Esophagus (tissue), 2 donors: ENCODE measurements around the gene ARL10. TPM values are rescaled to one million over a fixed set of nuclear protein-coding genes. Genes with fewer than 3 reads are reported as not detected.
A peak's percentile ranks its signal among the peaks of the same experiment; 100 is the strongest.

ENCODE experiments used
- H3K27ac ChIP-seq, 2 donors: one replicate each; pipeline ENCODE4 v1.5.1; 2013; ENCODE audit warnings: low read depth in 2 of 2, mild to moderate bottlenecking in 2 of 2, inconsistent platforms in 1 of 2, low read length in 1 of 2, moderate library complexity in 1 of 2
- H3K27me3 ChIP-seq, 2 donors: one replicate each; pipeline ENCODE4 v1.6.1; 2013; ENCODE audit warnings: low read length in 2 of 2, control low read depth in 1 of 2, mild to moderate bottlenecking in 1 of 2; ENCODE audit not compliant: insufficient read depth in 2 of 2, control insufficient read depth in 1 of 2
- H3K36me3 ChIP-seq, 2 donors: one replicate each; pipeline ENCODE4 v1.6.1; 2013; ENCODE audit warnings: low read length in 1 of 2; ENCODE audit not compliant: control insufficient read depth in 2 of 2, insufficient read depth in 2 of 2
- H3K4me1 ChIP-seq, 2 donors: one replicate each; pipeline ENCODE4 v1.6.1; 2013; ENCODE audit warnings: low read length in 1 of 2; ENCODE audit not compliant: control insufficient read depth in 2 of 2, insufficient read depth in 2 of 2
- H3K4me3 ChIP-seq, 2 donors: one replicate each; pipeline ENCODE4 v1.5.1; 2013; ENCODE audit warnings: low read length in 2 of 2, mild to moderate bottlenecking in 2 of 2, low read depth in 1 of 2, moderate library complexity in 1 of 2
- H3K9me3 ChIP-seq, 2 donors: one replicate each; pipeline ENCODE4 v1.6.1; 2013; ENCODE audit warnings: mild to moderate bottlenecking in 2 of 2, low read depth in 1 of 2, low read length in 1 of 2, moderate library complexity in 1 of 2; ENCODE audit not compliant: control insufficient read depth in 2 of 2, insufficient read depth in 1 of 2
- WGBS, 2 donors: extraction: QIAGEN DNeasy Blood & Tissue Kit; methylation state at CpG; one replicate each; pipeline ENCODE4 v1.1.7; 2013; 5-methylcytosine and 5-hydroxymethylcytosine counted together
- polyA plus RNA-seq, 2 donors: library from polyadenylated mRNA; stranded (reverse); fragments of 200-250 nt; gene quantifications; one replicate each; pipeline ENCODE4 v1.2.3, GENCODE V29; 2013
- donor health status: healthy with polysubstance abuse.
- donor health status: Bipolar disorder and iron deficiency.

ARL10 gene
- polyA plus RNA-seq, 2 donors: 2.4 to 3.8 TPM

DNA sequence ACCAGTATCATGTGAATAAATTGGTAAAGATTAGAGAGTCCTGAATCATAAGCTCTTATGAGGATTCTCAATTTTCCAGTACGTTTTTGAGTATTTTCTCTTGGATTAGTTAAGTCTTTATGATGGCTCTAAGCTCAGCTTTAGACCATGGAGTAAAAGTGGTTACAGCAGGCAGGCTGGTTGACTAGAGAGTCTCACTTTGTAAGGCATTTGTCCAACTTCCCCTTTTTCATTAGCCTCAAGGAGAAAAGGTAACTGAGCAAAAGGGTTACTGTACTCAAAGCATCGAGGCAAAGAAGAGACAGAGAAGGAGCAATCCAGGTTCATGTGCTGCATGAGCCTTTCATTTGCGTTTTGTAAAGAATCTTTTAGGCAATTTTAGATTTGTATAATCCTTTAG is 14.6 kb downstream of the ARL10 start:
- H3K27me3 ChIP-seq: no peaks in the 10 kb centered on the region
- no peak overlapping the region for H3K27ac ChIP-seq
- no peaks in the 10 kb centered on the region for H3K4me1 ChIP-seq
- WGBS, 2 donors: 80 to 84% methylated on average over 3 of the region's 3 CpGs
- H3K36me3 ChIP-seq: peaks cover 0 to 20% of the 10 kb centered on the region in 2 donors
- H3K4me3 ChIP-seq: no peak overlapping the region
- no peaks in the 10 kb centered on the region for H3K9me3 ChIP-seq

DNA sequence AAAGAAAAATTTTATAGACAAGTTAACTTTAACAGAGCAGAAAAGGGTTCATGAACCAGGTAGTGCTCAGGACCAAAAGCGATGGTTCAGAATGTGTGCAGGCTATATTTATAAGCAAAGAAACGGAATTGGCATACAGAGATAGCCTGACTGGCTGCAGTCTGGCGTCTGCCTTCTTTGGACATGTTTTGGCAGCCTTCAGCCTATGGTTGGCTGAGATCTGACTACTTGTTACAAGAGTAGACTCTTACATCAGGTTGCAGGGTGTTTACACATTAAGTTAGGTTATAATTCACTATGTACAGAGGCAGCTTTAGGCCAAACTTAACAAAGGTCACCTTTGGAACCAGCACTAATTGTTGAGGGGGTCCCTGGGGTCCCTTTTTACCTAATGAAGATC is 16.1 kb downstream of the ARL10 start:
- H3K36me3 ChIP-seq: peaks cover 4 to 28% of the 10 kb centered on the region in 2 donors
- no peak overlapping the region for H3K4me3 ChIP-seq
- no peaks in the 10 kb centered on the region for H3K4me1 ChIP-seq
- H3K9me3 ChIP-seq: no peaks in the 10 kb centered on the region
- 65 to 71% methylated on average over 3 of the region's 3 CpGs for WGBS, 2 donors
- no peaks in the 10 kb centered on the region for H3K27me3 ChIP-seq
- H3K27ac ChIP-seq: no peak overlapping the region

DNA sequence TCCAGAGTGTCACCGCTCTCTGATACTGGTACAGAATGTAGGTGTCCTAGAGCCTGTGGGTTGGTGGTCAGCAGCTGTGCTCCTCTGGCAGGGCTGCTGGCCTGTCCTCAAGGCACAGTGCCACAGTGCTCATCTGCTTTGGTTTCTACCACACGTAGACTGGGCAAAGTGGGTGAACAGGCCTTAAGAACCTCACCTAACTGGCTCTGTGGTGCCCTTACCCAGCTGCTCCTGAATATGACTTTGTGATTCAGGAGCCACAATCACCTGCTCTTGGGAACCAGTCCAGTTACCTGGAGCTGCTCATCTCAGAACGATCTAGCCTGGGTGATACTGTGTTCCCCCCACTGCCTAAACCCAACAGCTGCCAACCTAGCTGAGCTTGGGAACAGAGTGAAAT is 16.7 kb downstream of the ARL10 start:
- Histone ChIP-seq H3K9me3 (no peaks in the 10 kb centered on the region), H3K27ac (peak overlapping the region; percentile 15 to 75), H3K4me1 (peaks cover 0 to 2% of the 10 kb centered on the region in 2 donors), H3K4me3 (no peak overlapping the region), H3K36me3 (peaks cover 4 to 31% of the 10 kb centered on the region in 2 donors), H3K27me3 (no peaks in the 10 kb centered on the region)
- WGBS, 2 donors: 80 to 82% methylated on average over 3 of the region's 3 CpGs

DNA sequence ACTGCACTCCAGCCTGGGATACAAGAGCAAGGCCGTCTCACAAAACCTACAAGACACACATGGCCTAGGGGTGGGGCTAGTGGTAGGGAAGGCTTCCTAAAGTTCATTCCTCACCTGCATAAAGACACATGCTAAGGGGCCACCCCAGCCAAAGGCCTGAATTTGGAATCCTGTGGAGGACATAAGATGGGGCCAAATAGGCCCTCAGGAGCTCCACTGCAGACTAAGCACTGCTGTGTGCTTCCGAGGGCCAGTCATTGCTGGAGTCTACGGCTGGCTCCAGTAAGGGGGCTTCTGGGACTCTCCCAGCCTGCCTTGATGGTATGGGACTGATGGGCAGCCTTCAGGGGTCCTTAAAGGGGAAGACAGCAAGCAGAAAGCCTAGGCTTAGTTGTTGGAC is 17.4 kb downstream of the ARL10 start:
- Histone ChIP-seq H3K4me1 (peaks cover 0 to 2% of the 10 kb centered on the region in 2 donors), H3K27me3 (no peaks in the 10 kb centered on the region), H3K27ac (no peak overlapping the region), H3K4me3 (no peak overlapping the region), H3K9me3 (no peaks in the 10 kb centered on the region), H3K36me3 (peaks cover 4 to 31% of the 10 kb centered on the region in 2 donors)
- WGBS, 2 donors: 89 to 90% methylated on average over 3 of the region's 3 CpGs

DNA sequence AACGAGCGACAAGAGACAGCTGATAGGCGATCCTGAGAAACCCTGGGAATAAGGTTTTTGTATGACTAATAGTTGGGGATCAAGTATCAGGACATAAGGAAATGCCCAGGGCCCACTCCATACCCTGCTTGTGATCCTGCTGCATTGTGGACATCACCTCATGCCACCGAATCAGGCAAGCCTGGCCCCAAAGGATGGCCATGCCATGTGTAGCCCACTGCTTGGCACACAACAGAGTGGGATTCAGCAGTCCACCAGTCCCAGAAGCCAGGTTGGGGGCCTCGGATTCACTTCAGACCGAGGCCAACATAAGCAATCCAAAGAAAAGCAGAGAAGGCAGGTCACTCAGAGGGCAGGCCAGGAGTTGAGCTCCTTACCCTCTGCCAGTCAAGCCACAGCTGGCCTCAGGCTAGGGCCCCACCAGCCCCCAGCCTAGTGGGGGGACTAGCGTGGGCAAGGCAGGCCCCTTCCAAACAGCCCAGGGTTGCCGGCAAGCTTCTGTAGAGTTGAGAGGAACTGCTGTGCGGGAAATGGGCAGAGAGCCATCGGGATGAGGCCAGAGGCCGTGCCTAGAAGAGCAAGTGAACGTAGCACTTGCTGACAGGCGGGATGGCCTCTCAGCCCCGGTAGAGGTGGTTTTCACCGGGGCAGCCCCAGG is 18.1 kb downstream of the ARL10 start:
- Histone ChIP-seq H3K9me3 (no peaks in the 10 kb centered on the region), H3K27me3 (no peaks in the 10 kb centered on the region), H3K4me1 (peaks cover 0 to 2% of the 10 kb centered on the region in 2 donors), H3K36me3 (peaks cover 4 to 31% of the 10 kb centered on the region in 2 donors), H3K27ac (no peak overlapping the region), H3K4me3 (no peak overlapping the region)
- 87 to 88% methylated on average over 15 of the region's 15 CpGs for WGBS, 2 donors

DNA sequence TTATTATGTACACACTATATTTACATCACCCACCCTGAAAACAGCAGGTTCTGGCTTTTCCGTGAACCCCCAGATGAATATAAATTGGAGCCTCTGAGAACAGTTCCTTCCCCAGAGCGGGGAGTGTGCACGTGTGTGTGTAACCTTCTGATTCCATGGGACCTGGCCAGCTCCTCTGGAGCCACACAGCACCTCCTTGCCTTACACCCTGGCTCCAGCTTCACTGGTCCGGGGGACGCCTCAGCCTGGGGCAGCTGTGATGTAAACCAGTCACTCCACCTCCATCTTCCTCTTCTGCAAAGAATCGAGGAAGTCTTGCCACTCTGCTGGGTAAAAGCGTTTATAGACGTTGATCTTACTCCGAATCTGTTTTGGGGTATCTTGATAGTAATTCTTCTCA is 18.7 kb downstream of the ARL10 start:
- Histone ChIP-seq H3K9me3 (no peaks in the 10 kb centered on the region), H3K27ac (no peak overlapping the region), H3K36me3 (peaks cover 4 to 31% of the 10 kb centered on the region in 2 donors), H3K4me3 (no peak overlapping the region), H3K4me1 (peaks cover 0 to 2% of the 10 kb centered on the region in 2 donors), H3K27me3 (no peaks in the 10 kb centered on the region)
- 83 to 85% methylated on average over 9 of the region's 9 CpGs for WGBS, 2 donors

DNA sequence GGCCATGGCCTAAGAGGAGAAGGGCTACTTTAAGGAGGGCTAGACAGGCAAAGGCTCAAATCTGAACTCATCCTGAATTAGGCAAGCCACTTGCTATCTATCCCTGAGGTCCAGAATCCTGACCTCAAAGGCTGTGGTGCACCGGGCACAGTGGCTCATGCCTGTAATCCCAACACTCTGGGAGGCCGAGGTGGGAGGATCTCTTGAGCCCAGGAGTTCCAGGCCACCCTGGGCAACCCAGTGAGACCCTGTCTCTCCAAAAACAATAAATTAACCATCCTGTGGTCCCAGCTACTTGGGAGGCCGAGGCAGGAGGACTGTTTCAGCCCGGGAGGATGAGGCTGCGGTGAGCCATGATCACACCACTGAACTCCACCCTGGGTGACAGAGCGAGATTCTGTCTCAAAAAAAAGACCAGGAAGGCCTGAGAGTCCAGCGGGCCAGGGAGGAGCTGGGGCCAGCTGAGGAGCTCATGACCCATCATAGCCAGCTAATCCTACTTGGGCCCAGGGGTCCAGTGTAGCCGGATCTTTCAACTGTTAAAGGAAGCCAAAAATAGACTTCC is 19.2 kb downstream of the ARL10 start:
- Histone ChIP-seq H3K9me3 (no peaks in the 10 kb centered on the region), H3K4me3 (no peak overlapping the region), H3K27ac (no peak overlapping the region), H3K4me1 (peaks cover 0 to 2% of the 10 kb centered on the region in 2 donors), H3K27me3 (no peaks in the 10 kb centered on the region), H3K36me3 (peaks cover 4 to 31% of the 10 kb centered on the region in 2 donors)
- 88% methylated on average over 8 of the region's 8 CpGs for WGBS, 2 donors

DNA sequence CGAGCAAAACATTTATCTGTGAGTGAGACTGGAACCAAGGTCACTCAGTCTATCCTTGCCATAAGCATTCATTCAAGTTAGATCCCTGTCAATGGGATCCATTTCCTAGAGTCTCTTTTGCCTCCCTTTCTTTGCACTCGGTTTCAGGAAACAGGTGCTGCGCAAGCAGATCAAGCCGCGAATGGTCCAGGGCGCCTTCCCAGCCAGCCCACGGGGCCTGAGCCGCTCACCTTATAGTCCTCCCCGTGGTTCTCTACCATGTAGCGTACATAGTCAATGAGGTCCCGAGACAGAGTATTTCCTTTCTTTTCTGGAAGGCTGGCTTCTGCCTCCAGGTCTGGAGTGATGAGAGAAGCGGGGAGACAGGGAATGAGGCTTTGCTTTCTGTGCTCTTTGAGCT is 19.7 kb downstream of the ARL10 start:
- no peak overlapping the region for H3K4me3 ChIP-seq
- H3K27ac ChIP-seq: no peak overlapping the region
- WGBS, 2 donors: 89 to 93% methylated on average over 12 of the region's 12 CpGs
- H3K9me3 ChIP-seq: no peaks in the 10 kb centered on the region
- H3K27me3 ChIP-seq: no peaks in the 10 kb centered on the region
- peaks cover 4 to 31% of the 10 kb centered on the region in 2 donors for H3K36me3 ChIP-seq
- H3K4me1 ChIP-seq: peaks cover 0 to 2% of the 10 kb centered on the region in 2 donors

DNA sequence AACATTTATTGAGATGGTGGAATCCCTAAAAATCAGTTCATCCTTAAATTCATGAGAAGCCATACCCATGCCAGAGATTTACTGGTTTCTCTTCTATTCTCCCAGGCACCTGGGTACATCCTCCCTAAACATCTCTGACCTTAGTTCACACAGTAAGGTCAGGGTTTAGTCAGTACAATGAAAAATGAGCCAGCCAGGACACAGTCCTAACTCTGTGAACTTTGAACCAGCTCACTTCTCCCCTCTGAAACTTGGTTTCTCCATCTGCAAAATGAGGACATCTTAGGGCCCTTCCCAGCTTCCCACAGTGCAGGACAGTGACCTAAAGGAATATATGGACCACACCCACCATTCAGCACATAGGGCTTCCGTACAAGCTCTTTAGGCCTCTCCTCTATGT is 21.2 kb downstream of the ARL10 start:
- peak overlapping the region in 1 of 2 donors; percentile 81 for H3K4me3 ChIP-seq

More for the DNA sequence above, 21.2 kb downstream of the ARL10 start:
- Histone ChIP-seq H3K9me3 (no peaks in the 10 kb centered on the region), H3K4me1 (peaks cover 0 to 2% of the 10 kb centered on the region in 2 donors), H3K27ac (no peak overlapping the region), H3K36me3 (peaks cover 4 to 36% of the 10 kb centered on the region in 2 donors), H3K27me3 (no peaks in the 10 kb centered on the region)
- 68 to 69% methylated on average over 1 of the region's 1 CpG for WGBS, 2 donors
